ENCODE results near the gene ULBP3. TPM values are rescaled to one million over a fixed set of nuclear protein-coding genes. Genes with fewer than 3 reads are reported as not detected.

Gene ULBP3
- 15.8 and 22.6 TPM in 2 replicates for total RNA-seq

DNA sequence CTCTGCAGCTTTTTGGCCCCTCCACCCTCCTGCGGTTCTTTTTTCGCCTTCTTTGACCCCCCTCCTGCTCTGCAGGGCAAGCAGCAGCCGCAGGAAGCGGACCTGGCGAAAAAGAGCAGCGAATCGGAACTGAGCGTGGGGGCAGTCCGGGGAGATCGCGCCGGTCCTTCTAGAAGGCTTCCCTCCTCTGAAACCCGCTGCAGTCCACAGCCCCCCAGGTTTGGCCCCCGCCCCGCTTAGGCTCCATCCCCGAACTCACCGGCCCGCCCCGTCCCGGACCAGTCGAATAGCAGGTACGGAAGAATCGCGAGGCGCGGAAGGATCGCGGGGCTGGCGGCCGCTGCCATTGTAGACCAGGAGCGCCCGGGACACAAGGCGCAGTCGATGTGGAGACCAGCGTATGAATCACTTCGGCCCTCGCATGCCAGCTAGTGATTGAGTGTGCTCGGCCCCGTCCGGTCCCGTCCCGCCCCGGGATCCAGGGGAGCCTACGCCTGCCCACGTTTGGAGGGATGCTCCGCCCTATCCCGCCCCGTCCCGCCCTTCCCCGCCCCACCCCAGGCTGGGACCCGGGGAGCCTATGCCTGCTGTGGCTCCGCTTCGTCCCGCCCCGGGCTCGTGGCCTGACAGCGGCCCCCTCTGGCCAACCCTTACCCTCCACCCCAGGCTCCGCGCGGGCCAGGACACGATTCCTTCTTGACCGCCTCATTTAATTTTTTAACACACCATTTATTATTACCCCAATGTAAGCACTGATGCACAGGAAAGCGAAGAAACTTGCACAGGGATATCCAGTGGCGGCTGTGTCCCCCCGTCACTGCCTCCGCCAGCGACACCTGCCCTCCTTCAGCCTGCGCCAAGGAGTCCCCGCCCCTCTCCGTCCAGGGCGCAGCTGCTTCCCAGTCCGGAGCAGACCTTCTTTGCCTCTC, at the start of gene ULBP3:
TSS of gene ULBP3 (minus strand) at position 402 of the 929 bp plus-strand sequence. CDS start at position 347, 55 bp downstream.

DNA sequence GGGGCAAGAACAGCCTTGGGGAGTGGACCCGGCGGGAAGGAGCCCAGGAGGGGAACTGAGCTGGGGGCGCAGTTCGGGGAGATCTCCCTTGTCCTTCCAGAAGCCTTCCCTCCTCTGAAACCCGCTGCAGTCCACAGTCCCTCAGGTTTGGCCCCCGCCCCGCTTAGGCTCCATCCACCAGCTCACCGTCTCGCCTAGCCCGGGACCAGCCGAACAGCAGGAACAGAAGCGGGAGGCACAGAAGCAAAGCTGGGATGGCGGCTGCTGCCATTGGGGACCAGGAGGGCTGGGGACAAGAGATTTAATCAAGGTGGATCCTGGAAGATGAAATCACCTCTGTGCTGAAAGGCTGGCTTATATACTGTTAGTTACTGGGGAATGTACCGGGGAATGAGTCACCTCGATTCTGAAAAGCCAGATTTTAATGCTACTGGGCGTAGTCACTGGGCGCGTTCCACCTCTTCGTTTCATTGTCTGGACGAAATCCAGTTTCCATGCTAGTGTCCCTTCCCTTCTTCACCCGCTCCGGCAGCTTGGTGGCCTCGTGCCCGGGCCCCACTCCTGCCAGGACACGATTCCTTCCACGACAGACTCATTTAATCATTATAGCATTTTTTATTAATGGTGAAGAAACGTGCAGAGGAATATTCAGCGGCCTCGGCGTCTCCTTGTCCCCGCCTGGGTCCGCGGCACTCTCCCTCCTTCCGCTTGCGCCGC, 43.6 kb downstream of the ULBP3 start, which contains the start of gene RAET1L:
TSS of gene RAET1L (minus strand) at position 332 of the 717 bp plus-strand sequence. CDS start at position 271, 61 bp downstream.

Other genes with a start within 250 kb of the ULBP3 start
- 45.6 and 78.8 TPM in 2 replicates for gene LRP11, start 204.8 kb downstream of the ULBP3 start, total RNA-seq
- gene RAET1E, start 171.0 kb downstream of the ULBP3 start, total RNA-seq, result 0.56 and 1.8 TPM in 2 replicates
- gene RAET1G, start 146.0 kb downstream of the ULBP3 start, total RNA-seq, result 2.6 and 4.5 TPM in 2 replicates
- 7.0 and 10.6 TPM in 2 replicates for gene ULBP2, start 127.1 kb downstream of the ULBP3 start, total RNA-seq
- gene ULBP1, start 105.2 kb downstream of the ULBP3 start, total RNA-seq, result under 0.01 and 0.06 TPM in 2 replicates
- not detected in 2 replicates for gene RAET1L, start 43.6 kb downstream of the ULBP3 start, total RNA-seq
- 11.3 and 22.9 TPM in 2 replicates for gene PPP1R14C, start 73.9 kb upstream of the ULBP3 start, total RNA-seq